Measurements from ENCODE around the gene SERPINA5. TPM values are rescaled to one million over a fixed set of nuclear protein-coding genes. Genes with fewer than 3 reads are reported as not detected.

The SERPINA5 gene
- total RNA-seq, 1 experiment from 2014 or later: 1.5 TPM

GRCh38 chr14:94571950-94572349 is 9.3 kb upstream of the SERPINA5 start:
- TF ChIP-seq ZNF317 (CRISPR knock-in tag; IDR thresholded peaks at IDR 0.05; ENCODE audit: borderline replicate concordance, low read depth): no peak
- no peak for TF ChIP-seq CBFB (CRISPR knock-in tag; IDR thresholded peaks at IDR 0.05; ENCODE audit: low read depth)
- TF ChIP-seq ZBTB21 (CRISPR knock-in tag; IDR thresholded peaks at IDR 0.05; ENCODE audit: borderline replicate concordance): no peak
- TF ChIP-seq ZMAT4 (CRISPR knock-in tag; IDR thresholded peaks at IDR 0.05): no peak
- no peak for TF ChIP-seq GABPB1 (CRISPR knock-in tag; IDR thresholded peaks at IDR 0.05)
- TF ChIP-seq, protein P1, sequence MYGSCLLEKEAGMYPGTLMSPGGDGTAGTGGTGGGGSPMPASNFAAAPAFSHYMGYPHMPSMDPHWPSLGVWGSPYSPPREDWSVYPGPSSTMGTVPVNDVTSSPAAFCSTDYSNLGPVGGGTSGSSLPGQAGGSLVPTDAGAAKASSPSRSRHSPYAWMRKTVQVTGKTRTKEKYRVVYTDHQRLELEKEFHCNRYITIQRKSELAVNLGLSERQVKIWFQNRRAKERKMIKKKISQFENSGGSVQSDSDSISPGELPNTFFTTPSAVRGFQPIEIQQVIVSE (CRISPR knock-in tag; IDR thresholded peaks at IDR 0.05; ENCODE audit: borderline replicate concordance): no peak
- no peak for TF ChIP-seq ZSCAN18 (CRISPR knock-in tag; IDR thresholded peaks at IDR 0.05)
- no peak for TF ChIP-seq EMX1 (CRISPR knock-in tag; IDR thresholded peaks at IDR 0.05)
- TF ChIP-seq HMGA2 (CRISPR knock-in tag; IDR thresholded peaks at IDR 0.05): no peak
- TF ChIP-seq GTF2I (CRISPR knock-in tag; conservative IDR thresholded peaks at IDR 0.05): no peak
- no peak for TF ChIP-seq TEAD1 (CRISPR knock-in tag; IDR thresholded peaks at IDR 0.05)
- no peak for TF ChIP-seq GRHL2 (CRISPR knock-in tag; IDR thresholded peaks at IDR 0.05; ENCODE audit: insufficient replicate concordance, severe bottlenecking)
- no peak for TF ChIP-seq ATF1 (CRISPR knock-in tag; IDR thresholded peaks at IDR 0.05)
- TF ChIP-seq, protein P2, sequence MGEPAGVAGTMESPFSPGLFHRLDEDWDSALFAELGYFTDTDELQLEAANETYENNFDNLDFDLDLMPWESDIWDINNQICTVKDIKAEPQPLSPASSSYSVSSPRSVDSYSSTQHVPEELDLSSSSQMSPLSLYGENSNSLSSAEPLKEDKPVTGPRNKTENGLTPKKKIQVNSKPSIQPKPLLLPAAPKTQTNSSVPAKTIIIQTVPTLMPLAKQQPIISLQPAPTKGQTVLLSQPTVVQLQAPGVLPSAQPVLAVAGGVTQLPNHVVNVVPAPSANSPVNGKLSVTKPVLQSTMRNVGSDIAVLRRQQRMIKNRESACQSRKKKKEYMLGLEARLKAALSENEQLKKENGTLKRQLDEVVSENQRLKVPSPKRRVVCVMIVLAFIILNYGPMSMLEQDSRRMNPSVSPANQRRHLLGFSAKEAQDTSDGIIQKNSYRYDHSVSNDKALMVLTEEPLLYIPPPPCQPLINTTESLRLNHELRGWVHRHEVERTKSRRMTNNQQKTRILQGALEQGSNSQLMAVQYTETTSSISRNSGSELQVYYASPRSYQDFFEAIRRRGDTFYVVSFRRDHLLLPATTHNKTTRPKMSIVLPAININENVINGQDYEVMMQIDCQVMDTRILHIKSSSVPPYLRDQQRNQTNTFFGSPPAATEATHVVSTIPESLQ (CRISPR knock-in tag; IDR thresholded peaks at IDR 0.05): no peak
- TF ChIP-seq SMAD3 (CRISPR knock-in tag; IDR thresholded peaks at IDR 0.05; ENCODE audit: borderline replicate concordance): no peak
- no peak for TF ChIP-seq CREB1 (CRISPR knock-in tag; IDR thresholded peaks at IDR 0.05)
- no peak for TF ChIP-seq STAT6 (CRISPR knock-in tag; conservative IDR thresholded peaks at IDR 0.05; ENCODE audit: low read depth)
- no peaks in the 10 kb centered on the region; the same call in 1 of the 2 replicates for H3K27me3 Mint-ChIP-seq (ENCODE audit: low read depth)

GRCh38 chr14:94572637-94573303 is 8.5 kb upstream of the SERPINA5 start:
- no peak overlapping the region for H3K4me3 Mint-ChIP-seq
- no peaks in the 10 kb centered on the region for H3K4me1 Mint-ChIP-seq
- H3K9me3 Mint-ChIP-seq: no peaks in the 10 kb centered on the region
- no peaks in the 10 kb centered on the region; the same call in 1 of the 2 replicates for H3K27me3 Mint-ChIP-seq (ENCODE audit: low read depth)
- no peak for ATAC-seq
- TF ChIP-seq ESRRA (CRISPR knock-in tag; IDR thresholded peaks at IDR 0.05; ENCODE audit: borderline replicate concordance) (no peak), SOX15 (CRISPR knock-in tag; IDR thresholded peaks at IDR 0.05) (no peak), NR3C1 (CRISPR knock-in tag; conservative IDR thresholded peaks at IDR 0.05; ENCODE audit: low read depth) (no peak), NFE2L1 (CRISPR knock-in tag; IDR thresholded peaks at IDR 0.05) (no peak), ZMAT4 (CRISPR knock-in tag; IDR thresholded peaks at IDR 0.05) (no peak), SP1 (CRISPR knock-in tag; conservative IDR thresholded peaks at IDR 0.05) (no peak), ELF4 (CRISPR knock-in tag; IDR thresholded peaks at IDR 0.05; ENCODE audit: low read depth) (no peak), MLX (CRISPR knock-in tag; IDR thresholded peaks at IDR 0.05) (no peak)
- no peak for DNase-seq (ENCODE audit: low spot score)
- H3K27ac Mint-ChIP-seq: no peak overlapping the region
- no peaks in the 10 kb centered on the region for H3K36me3 Mint-ChIP-seq
- ChIA-PET POLR2A (no interaction called here), CTCF (no interaction called here)

More at GRCh38 chr14:94571950-94572349, 9.3 kb upstream of the SERPINA5 start:
- no peak overlapping the region for H3K4me3 Mint-ChIP-seq
- DNase-seq (ENCODE audit: low spot score) (no peak), ATAC-seq (no peak)
- H3K27ac Mint-ChIP-seq: no peak overlapping the region
- POLR2A ChIA-PET: no interaction called here
- H3K9me3 Mint-ChIP-seq: no peaks in the 10 kb centered on the region
- H3K36me3 Mint-ChIP-seq: no peaks in the 10 kb centered on the region
- CTCF ChIA-PET: interaction anchor here (1.2 kb wide), 1 partner anchor 27 kb away, joined by 3 read pairs; no protein-coding TSS in a partner anchor
- no peaks in the 10 kb centered on the region for H3K4me1 Mint-ChIP-seq

Data from WTC11 (cell line).